Coronary artery (tissue), 2 donors: ENCODE results near the gene BMF.
"Not testable (repeated sequence)": the region's sequence is repeated elsewhere in the genome, so short reads cannot be mapped to it uniquely, and the experiment has no call there.

Experiments used
- DNase-seq: peaks from one replicate; pipeline ENCODE4 v3.0.0-alpha.2; 2017; ENCODE audit warnings: low spot score
- H3K27ac ChIP-seq, 2 donors: fragments of 200-600 bp; sonication (generic); one replicate each; pipeline ENCODE4 v1.5.1; 2016 to 2019
- H3K4me3 ChIP-seq: fragments of 200-600 bp; sonication (generic); 2 replicates; pipeline ENCODE4 v1.5.1; 2016; ENCODE audit warnings: mild to moderate bottlenecking, moderate library complexity
- CTCF ChIP-seq: fragments of 200-600 bp; sonication (generic); IDR thresholded peaks from one replicate; pipeline ENCODE4 v1.5.1; 2019; ENCODE audit warnings: antibody characterized with exemption

Gene BMF

GRCh38 chr15:40080104-40080503 lies 28.6 kb downstream of the BMF start:
- DNase-seq, result no peak
- H3K27ac ChIP-seq, result peak overlapping the region in 1 of 2 donors; percentile 26
- no peak for TF ChIP-seq CTCF

GRCh38 chr15:40079456-40079855 lies 29.2 kb downstream of the BMF start:
- TF ChIP-seq CTCF, result no peak
- Histone ChIP-seq H3K27ac (no peak overlapping the region), H3K4me3 (no peak overlapping the region)
- no peak for DNase-seq

More at GRCh38 chr15:40080104-40080503, 28.6 kb downstream of the BMF start:
- H3K4me3 ChIP-seq, result no peak overlapping the region

- DNase-seq, result no peak
- no peak for TF ChIP-seq CTCF
- H3K27ac ChIP-seq, result no peak overlapping the region
- no peak overlapping the region for H3K4me3 ChIP-seq
These were observed 33.2 kb downstream of the BMF start for GRCh38 chr15:40075298-40076044.

GRCh38 chr15:40074656-40075055 lies 34.0 kb downstream of the BMF start:
- DNase-seq, H3K27ac ChIP-seq, H3K4me3 ChIP-seq: not testable (repeated sequence)

- not testable (repeated sequence) for H3K27ac ChIP-seq, H3K4me3 ChIP-seq, DNase-seq
These were observed 34.8 kb downstream of the BMF start for GRCh38 chr15:40073716-40074490.

- H3K4me3 ChIP-seq, result no peak overlapping the region
- DNase-seq, result no peak
- H3K27ac ChIP-seq, result no peak overlapping the region
These were observed 36.3 kb downstream of the BMF start for GRCh38 chr15:40072216-40072990.

GRCh38 chr15:40070608-40071218 lies 38.0 kb downstream of the BMF start:
- TF ChIP-seq CTCF, result no peak
- Histone ChIP-seq H3K4me3 (no peak overlapping the region), H3K27ac (no peak overlapping the region)
- DNase-seq, result no peak

More at GRCh38 chr15:40072216-40072990, 36.3 kb downstream of the BMF start:
- no peak for TF ChIP-seq CTCF
